AG08395 (cell line): ENCODE results near the gene CFD.
"Not testable (repeated sequence)": the region's sequence is repeated elsewhere in the genome, so short reads cannot be mapped to it uniquely, and the experiment has no call there.

ENCODE experiments used
- DNase-seq: peaks from one replicate; pipeline ENCODE4 v3.0.0; 2012; ENCODE audit warnings: mixed read lengths, low spot score

Gene CFD

GRCh38 chr19:825897-826644, 33.4 kb upstream of the CFD start:
- no peak for DNase-seq

DNA sequence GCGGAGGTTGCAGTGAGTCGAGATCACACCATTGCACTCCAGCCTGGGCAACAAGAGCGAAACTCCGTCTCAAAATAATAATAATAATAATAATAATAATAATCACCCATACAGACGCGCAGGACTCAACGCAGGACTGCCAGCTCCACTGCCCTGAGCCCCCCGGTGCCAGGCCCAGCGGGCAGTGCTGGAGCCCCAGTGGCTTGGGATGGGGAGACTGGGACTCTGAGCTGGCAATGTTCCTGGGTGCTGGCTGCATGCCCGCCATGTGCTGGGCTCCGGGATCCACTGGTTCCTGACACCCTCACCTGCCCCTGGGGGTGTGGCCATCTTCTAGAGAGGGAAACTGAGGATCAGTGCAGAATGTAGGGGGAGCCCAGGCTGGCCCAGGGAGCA, 32.2 kb upstream of the CFD start:
- no peak for DNase-seq

DNA sequence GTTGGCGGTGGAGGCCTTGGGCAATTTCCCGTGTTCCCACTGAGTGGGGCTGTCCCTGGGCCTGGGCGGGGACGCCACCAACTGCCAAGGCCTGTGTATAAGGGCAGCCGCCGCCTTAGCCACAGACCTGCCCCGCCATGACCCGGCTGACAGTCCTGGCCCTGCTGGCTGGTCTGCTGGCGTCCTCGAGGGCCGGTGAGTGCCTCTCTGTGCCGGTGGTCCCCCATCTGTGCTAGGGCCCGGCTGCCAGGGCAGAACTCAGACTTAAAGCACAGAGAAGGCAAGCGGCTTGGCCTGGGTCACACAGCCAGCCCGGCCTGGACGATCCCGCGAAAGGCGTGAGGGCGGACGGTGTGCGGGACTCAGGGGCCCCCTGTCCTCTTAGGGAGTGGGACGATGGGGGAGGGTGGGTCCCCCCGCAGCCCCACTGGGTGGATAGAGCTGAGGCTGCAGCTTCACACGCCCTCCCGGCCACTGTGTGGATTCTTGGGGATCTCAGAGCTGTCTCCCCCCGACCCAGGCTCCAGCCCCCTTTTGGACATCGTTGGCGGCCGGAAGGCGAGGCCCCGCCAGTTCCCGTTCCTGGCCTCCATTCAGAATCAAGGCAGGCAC, 31.6 kb upstream of the CFD start, which contains the start of gene AZU1:
Gene AZU1 (plus strand): TSS at position 128 of the 612 bp plus-strand sequence. CDS start 10 bp downstream, at position 138.
- no peak for DNase-seq

DNA sequence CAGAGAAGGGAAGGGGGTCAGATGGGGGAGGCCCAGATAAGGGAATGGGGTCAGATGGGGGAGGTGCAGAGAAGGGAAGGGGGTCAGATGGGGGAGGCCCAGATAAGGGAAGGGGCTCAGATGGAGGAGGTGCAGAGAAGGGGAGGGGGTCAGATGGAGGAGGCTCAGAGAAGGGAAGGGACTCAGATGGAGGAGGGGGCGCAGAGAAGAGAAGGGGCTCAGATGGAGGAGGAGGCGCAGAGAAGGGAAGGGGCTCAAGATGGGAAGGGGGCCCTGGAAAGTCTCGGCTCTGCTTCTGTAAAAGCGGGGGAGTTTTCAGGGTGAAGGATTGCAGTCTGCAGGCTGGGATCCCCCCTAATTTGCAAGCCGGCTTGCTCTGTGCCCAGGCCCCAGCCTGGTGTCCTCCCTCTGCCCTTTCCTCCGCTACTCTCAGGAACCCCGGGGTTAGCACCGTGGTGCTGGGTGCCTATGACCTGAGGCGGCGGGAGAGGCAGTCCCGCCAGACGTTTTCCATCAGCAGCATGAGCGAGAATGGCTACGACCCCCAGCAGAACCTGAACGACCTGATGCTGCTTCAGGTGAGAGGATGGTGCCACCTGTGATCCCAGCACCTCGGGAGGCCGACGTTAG, 30.2 kb upstream of the CFD start:
- DNase-seq, result no peak

DNA sequence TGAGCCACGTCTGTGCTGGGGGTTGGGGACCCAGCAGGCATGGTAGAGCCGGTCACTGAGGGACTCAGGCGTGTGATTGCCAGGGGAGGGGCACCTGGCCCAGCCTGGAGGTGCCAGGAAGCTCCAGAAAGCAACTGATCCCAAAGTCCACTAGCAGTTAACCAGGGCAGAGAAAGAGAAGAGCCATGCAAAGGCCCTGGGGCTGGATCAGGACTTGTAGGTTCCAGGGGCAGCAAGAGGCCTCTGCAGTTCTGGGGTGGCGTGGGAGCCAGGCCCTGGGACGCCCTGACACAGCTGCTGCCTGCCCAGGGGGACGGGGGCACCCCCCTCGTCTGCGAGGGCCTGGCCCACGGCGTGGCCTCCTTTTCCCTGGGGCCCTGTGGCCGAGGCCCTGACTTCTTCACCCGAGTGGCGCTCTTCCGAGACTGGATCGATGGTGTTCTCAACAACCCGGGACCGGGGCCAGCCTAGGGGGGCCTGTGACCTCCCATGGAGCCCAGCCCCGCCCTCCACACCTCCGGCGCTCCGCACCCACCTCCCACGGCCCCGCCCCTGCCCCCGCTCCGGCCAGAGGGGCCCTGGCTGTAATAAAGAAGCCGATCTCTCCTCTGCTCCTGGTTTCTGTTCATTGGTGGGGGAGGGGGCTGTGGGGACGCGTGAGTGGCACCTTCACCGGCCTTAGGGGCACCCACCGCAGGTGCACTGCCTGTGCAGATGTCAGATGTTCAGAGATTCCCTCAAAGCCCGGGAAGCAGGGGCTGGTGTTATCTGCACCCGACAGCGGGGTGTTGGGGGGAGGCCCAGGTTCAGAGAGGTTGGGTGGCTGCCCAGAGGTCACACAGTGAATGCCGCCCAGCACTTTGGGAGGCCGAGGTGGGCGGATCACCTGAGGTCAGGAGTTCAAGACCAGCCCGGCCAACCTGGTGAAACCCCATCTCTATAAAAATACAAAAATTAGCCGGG, 27.8 kb upstream of the CFD start:
- DNase-seq, result no peak

- no peak for DNase-seq
Observed at GRCh38 chr19:834216-834615, 25.2 kb upstream of the CFD start.

GRCh38 chr19:835210-835810, 24.2 kb upstream of the CFD start:
- no peak for DNase-seq

GRCh38 chr19:840519-841206, 18.8 kb upstream of the CFD start, which contains the start of gene PRTN3:
Gene PRTN3, plus strand, starts transcription at chr19:840999. Its CDS starts 10 bp downstream, at chr19:841009.
- DNase-seq, result no peak

GRCh38 chr19:842802-843179, 16.7 kb upstream of the CFD start:
- not testable (repeated sequence) for DNase-seq

- DNase-seq, result no peak
Observed at GRCh38 chr19:843180-843835, 16.2 kb upstream of the CFD start.

- no peak for DNase-seq
Observed at GRCh38 chr19:843836-844545, 15.5 kb upstream of the CFD start.

- DNase-seq, result no peak
Observed at GRCh38 chr19:844546-844971, 14.9 kb upstream of the CFD start.

GRCh38 chr19:845707-846521, 13.6 kb upstream of the CFD start:
- no peak for DNase-seq

DNA sequence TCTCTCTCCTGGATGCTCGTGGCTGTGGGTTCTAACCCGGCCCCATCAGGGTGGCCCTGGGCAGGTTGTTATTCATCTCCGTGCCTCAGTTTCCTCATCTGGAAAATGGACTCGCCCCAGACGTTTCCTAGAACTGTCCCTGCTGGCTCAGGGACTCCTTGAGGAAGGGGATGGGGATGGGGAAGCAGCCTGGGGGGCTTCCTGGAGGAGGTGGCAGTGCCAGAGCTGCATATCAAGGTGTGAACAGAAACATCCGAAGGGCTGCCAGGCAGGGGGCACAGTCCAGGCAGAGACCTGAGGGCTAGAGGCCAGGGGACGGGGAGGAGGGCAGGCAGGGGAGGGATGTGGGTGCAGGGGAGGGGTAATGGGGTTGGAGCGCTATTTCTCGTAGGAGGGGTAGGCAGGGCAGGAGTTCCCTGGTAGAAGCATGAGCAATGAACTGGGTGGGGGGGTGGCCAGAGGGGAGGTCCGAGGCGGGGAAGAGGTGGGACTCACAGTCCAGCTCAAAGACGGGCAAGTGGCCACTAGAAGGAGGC, 11.0 kb upstream of the CFD start:
- DNase-seq, result no peak

DNA sequence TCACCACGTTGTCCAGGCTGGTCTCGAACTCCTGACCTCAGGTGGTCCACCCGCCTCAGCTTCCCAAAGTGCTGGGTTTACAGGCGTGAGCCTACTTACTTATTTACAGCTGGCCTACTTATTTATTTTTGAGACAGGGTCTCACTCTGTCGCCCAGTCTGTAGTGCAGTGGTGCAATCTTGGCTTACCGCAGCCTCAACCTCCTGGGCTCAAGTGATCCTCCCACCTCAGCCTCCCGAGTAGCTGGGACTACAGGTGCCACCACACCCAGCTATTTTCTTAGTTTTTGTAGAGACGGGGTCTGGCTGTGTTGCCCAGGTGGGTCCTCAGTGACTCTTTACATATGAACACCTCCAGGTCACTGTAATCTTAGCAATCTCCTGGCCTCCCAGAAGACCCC, 10.3 kb upstream of the CFD start:
- DNase-seq, result not testable (repeated sequence)

DNA sequence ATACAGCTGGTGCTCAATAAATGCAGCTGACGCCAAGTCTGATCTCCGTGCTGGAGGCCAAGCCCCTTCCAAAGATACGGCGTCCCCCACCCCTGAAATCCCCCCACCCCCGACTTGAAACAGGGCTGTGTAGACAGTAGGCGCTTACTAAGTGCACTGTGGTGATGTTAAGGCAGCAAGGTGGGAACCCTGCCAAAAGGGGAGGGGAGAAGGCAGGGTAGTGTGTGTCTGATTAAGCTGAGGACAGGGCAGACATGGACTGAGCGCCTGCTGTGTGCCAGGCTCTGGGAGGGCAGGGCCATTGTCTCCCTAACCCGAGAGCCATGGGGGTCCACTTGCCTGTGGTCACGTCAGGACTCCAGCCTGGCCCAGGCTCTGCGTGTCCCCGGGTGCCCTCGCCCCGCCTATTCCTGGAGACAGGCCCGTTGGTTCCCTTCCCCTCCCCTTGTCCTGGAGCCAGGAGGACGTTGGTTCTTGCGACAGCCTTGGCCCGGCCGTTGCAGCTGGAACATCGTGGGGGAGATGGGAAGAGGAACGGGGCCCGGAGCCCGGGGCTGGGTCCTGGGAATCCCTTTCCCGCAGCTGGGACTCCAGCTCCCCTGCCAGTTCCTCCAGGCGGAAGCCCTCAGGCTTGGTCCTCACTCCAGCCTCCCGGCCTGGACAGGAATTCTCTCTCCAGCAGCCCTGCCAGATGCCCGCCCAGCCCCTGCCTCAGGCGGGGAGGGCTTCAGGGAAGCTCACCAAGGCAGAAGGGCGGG, 9.1 kb upstream of the CFD start:
- DNase-seq, result peak; percentile 95

- no peak for DNase-seq
Observed at GRCh38 chr19:850979-851335, 8.5 kb upstream of the CFD start.
